ENCODE measurements around the gene SMARCD1.

DNA sequence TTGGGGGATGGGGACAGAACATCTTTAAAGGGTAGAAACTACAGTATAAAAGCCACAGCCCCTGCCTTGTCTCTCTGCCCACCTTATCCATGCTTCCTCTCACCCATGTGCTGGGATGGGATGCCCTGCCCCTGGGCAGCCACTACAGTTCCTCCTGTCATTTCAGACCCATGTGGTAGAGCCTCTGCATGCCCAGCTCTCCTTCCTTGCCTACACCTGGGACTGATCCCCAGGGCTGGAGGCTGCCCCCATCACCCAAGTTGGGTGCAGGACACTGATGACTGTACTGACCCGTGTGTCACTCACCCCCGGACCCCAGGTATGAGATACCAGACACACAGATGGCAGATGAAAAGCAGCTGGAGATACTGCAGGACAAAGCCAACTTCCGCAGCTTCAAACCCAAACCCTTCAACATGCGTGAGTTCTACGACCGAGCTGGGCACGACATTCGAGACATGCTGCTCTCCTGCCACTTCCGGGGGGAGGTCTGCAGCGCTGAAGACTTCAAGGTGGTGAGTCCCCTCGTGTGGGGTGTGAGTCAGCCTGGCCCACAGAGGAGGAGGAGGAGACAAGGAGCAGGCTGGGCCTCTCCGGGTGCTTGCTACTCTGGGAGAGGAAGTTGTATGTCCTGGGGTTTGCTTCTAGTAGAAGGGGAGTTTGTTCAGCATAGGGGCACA, 25.6 kb upstream of the SMARCD1 start:
- TF ChIP-seq SP1 (IDR thresholded peaks at IDR 0.05) (no peak), JUND (IDR thresholded peaks at IDR 0.05) (no peak), MAX (IDR thresholded peaks at IDR 0.05) (no peak), FOXA1 (IDR thresholded peaks at IDR 0.05) (no peak), CTCF (IDR thresholded peaks at IDR 0.05; ENCODE audit: low read depth, low read length, missing input control) (no peak), RAD21 (IDR thresholded peaks at IDR 0.05) (no peak), TAF1 (conservative IDR thresholded peaks at IDR 0.05) (no peak), YY1 (IDR thresholded peaks at IDR 0.05) (no peak), ZBTB33 (IDR thresholded peaks at IDR 0.05) (no peak), REST (IDR thresholded peaks at IDR 0.05) (no peak), EGR1 (IDR thresholded peaks at IDR 0.05; ENCODE audit: low read depth in 2 of 2) (no peak), RXRA (IDR thresholded peaks at IDR 0.05) (no peak)
- TF ChIP-seq, protein P1, sequence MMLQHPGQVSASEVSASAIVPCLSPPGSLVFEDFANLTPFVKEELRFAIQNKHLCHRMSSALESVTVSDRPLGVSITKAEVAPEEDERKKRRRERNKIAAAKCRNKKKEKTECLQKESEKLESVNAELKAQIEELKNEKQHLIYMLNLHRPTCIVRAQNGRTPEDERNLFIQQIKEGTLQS (IDR thresholded peaks at IDR 0.05): no peak
